NOMO-1 treated with DMSO at 0.1 percent for 48 hours (cell line): ENCODE results near the gene SBSN.

Source experiments
- DNase-seq: peaks from one replicate; lab custom pipeline; 2025; ENCODE audit not compliant: unreplicated experiment; lab: John Stamatoyannopoulos, UW

Gene SBSN

GRCh38 chr19:35509018-35509652, 19.0 kb downstream of the SBSN start:
- no peak for DNase-seq

- DNase-seq, result no peak
Observed at GRCh38 chr19:35508129-35508528, 20.0 kb downstream of the SBSN start.

- no peak for DNase-seq
Observed at GRCh38 chr19:35507561-35507960, 20.6 kb downstream of the SBSN start.

- no peak for DNase-seq
Observed at GRCh38 chr19:35506011-35506410, 22.1 kb downstream of the SBSN start.

- DNase-seq, result no peak
Observed at GRCh38 chr19:35502751-35503150, 25.4 kb downstream of the SBSN start.

- no peak for DNase-seq
Observed at GRCh38 chr19:35501684-35502083, 26.4 kb downstream of the SBSN start.

GRCh38 chr19:35500611-35501010, 27.5 kb downstream of the SBSN start:
- no peak for DNase-seq

GRCh38 chr19:35498984-35499527, 29.1 kb downstream of the SBSN start:
- no peak for DNase-seq

- no peak for DNase-seq
Observed at GRCh38 chr19:35498220-35498619, 29.9 kb downstream of the SBSN start.

- no peak for DNase-seq
Observed at GRCh38 chr19:35497406-35497805, 30.7 kb downstream of the SBSN start.

GRCh38 chr19:35495107-35496064, 32.7 kb downstream of the SBSN start:
- peak; percentile 46 for DNase-seq

GRCh38 chr19:35493971-35494370, 34.1 kb downstream of the SBSN start:
- no peak for DNase-seq

GRCh38 chr19:35491836-35492360, 36.2 kb downstream of the SBSN start:
- DNase-seq, result no peak

- no peak for DNase-seq
Observed at GRCh38 chr19:35490364-35490763, 37.7 kb downstream of the SBSN start, which contains the start of gene KRTDAP. Gene KRTDAP, minus strand, starts transcription at chr19:35490464. Its CDS starts 22 bp downstream, at chr19:35490442.

GRCh38 chr19:35488677-35489076, 39.4 kb downstream of the SBSN start:
- DNase-seq, result no peak

GRCh38 chr19:35487656-35488182, 40.4 kb downstream of the SBSN start:
- DNase-seq, result no peak

GRCh38 chr19:35486268-35486708, 41.8 kb downstream of the SBSN start:
- no peak for DNase-seq

- DNase-seq, result no peak
Observed at GRCh38 chr19:35484252-35485036, 43.7 kb downstream of the SBSN start.

GRCh38 chr19:35483089-35483488, 45.0 kb downstream of the SBSN start:
- DNase-seq, result no peak
